Activated T-cell treated with anti-CD3 and anti-CD28 coated beads, Interleukin-2, amount 50 U/mL, for 48 hours (primary cell): ENCODE results near the gene SLC9A7.
A peak's percentile ranks its signal among the peaks of the same experiment; 100 is the strongest.
"Not testable (repeated sequence)": the region's sequence is repeated elsewhere in the genome, so short reads cannot be mapped to it uniquely, and the experiment has no call there.

Source experiments
- DNase-seq, 2 experiments: peaks; one replicate each; pipeline ENCODE4 v3.0.0-alpha.2; 2020

The SLC9A7 gene

GRCh38 chrX:46758956-46759644, at the start of gene SLC9A7:
TSS of gene SLC9A7 (minus strand) at chrX:46759118. CDS start at chrX:46759029, 89 bp downstream.
- peak; percentile 89 to 91 for DNase-seq

GRCh38 chrX:46805270-46805669, 46.4 kb upstream of the SLC9A7 start:
- DNase-seq: no peak

GRCh38 chrX:46803140-46803539, 44.2 kb upstream of the SLC9A7 start:
- no peak for DNase-seq

GRCh38 chrX:46796574-46797191, 37.8 kb upstream of the SLC9A7 start:
- DNase-seq: peak; percentile 86 to 87

GRCh38 chrX:46793386-46794143, 34.6 kb upstream of the SLC9A7 start:
- no peak for DNase-seq

GRCh38 chrX:46792810-46793188, 33.9 kb upstream of the SLC9A7 start:
- no peak for DNase-seq

GRCh38 chrX:46791927-46792809, 33.2 kb upstream of the SLC9A7 start:
- DNase-seq: peak in 1 of 2 experiments; percentile 29

- DNase-seq: no peak
Measured at GRCh38 chrX:46788902-46789301, 30.0 kb upstream of the SLC9A7 start.

GRCh38 chrX:46784437-46784836, 25.5 kb upstream of the SLC9A7 start:
- not testable (repeated sequence) for DNase-seq

GRCh38 chrX:46782034-46782433, 23.1 kb upstream of the SLC9A7 start:
- DNase-seq: peak in 1 of 2 experiments; percentile 18

- no peak for DNase-seq
Measured at GRCh38 chrX:46777971-46778810, 19.3 kb upstream of the SLC9A7 start.

GRCh38 chrX:46770817-46771163, 11.9 kb upstream of the SLC9A7 start:
- DNase-seq: no peak

GRCh38 chrX:46770000-46770816, 11.3 kb upstream of the SLC9A7 start:
- no peak for DNase-seq

- no peak for DNase-seq
Measured at GRCh38 chrX:46762963-46763362, 4.0 kb upstream of the SLC9A7 start.

GRCh38 chrX:46759645-46759974, 692 bp upstream of the SLC9A7 start:
- DNase-seq: no peak

GRCh38 chrX:46758163-46758955, 559 bp downstream of the SLC9A7 start:
- DNase-seq: peak; percentile 41 to 54

- no peak for DNase-seq
Measured at GRCh38 chrX:46757593-46757992, 1.3 kb downstream of the SLC9A7 start.

GRCh38 chrX:46757052-46757451, 1.9 kb downstream of the SLC9A7 start:
- DNase-seq: no peak

- DNase-seq: no peak
Measured at GRCh38 chrX:46755671-46756070, 3.2 kb downstream of the SLC9A7 start.

GRCh38 chrX:46754586-46755061, 4.3 kb downstream of the SLC9A7 start:
- DNase-seq: no peak
